HCT116 (cell line): ENCODE results near the gene CLCA2. TPM values are rescaled to one million over a fixed set of nuclear protein-coding genes. Genes with fewer than 3 reads are reported as not detected.

Source experiments
- ATAC-seq: fragments of 200-7000 bp; cut with Tn5 transposase; 2 replicates; pipeline ENCODE4 v1.9.1; 2020; ENCODE audit warnings: mild to moderate bottlenecking, moderate library complexity
- BruUV-seq: library from RNA; stranded (reverse); fragments of 400-500 nt; replicated peaks from 2 replicates; lab custom pipeline; 2021; lab: Mats Ljungman, UMichigan
- CTCF ChIA-PET: fragments of 300-600 bp; sonication (Branson Sonifier 250); formaldehyde crosslinking; loops from one replicate; lab custom pipeline; 2021; ENCODE audit warnings: antibody characterized with exemption; lab: Charles Lee
- POLR2A ChIA-PET: fragments of 300-600, 350-600 bp; sonication (Branson Sonifier 250); formaldehyde crosslinking; loops from one replicate; lab custom pipeline; 2021; ENCODE audit warnings: antibody characterized with exemption; lab: Charles Lee
- RAD21 ChIA-PET, 2 experiments: fragments of 300-600 bp; sonication (Branson Sonifier 250); formaldehyde crosslinking; loops; one replicate each; lab custom pipeline; 2023; ENCODE audit warnings: low total read pairs in 2 of 2; ENCODE audit not compliant: uncharacterized antibody in 2 of 2, unreplicated experiment in 2 of 2, low non-redundant PET in 1 of 2; lab: Charles Lee
- DNase-seq: peaks from one replicate; pipeline ENCODE4 v3.0.0-alpha.2; 2010; ENCODE audit warnings: low read depth, low spot score
- H2AFZ ChIP-seq: fragments of 200-600 bp; shearing (Covaris generic), sonication (generic); 2 replicates; pipeline ENCODE4 v1.6.1; 2017; ENCODE audit warnings: low read depth, mixed run types, mixed read lengths, antibody characterized with exemption, low read length; ENCODE audit not compliant: poor library complexity, severe bottlenecking
- H3K27ac ChIP-seq: 2 replicates; pipeline ENCODE4 v1.5.1; 2012; ENCODE audit warnings: low read depth, low read length
- H3K27me3 ChIP-seq: fragments of 200-600 bp; sonication (generic); 2 replicates; pipeline ENCODE4 v1.6.1; 2016; ENCODE audit warnings: mixed run types, low read length, mixed read lengths; ENCODE audit not compliant: insufficient read depth
- H3K36me3 ChIP-seq, 2 experiments: fragments of 200-500 bp in 1 of 2; fragments of 200-600 bp in 1 of 2; sonication (Bioruptor generic) in 1 of 2; sonication (generic) in 1 of 2; 2 replicates each; pipeline versions ENCODE4 v1.5.1 to v1.6.1; 2014 to 2016; ENCODE audit warnings: low read length in 2 of 2, inconsistent platforms in 1 of 2, mixed read lengths in 1 of 2, mixed run types in 1 of 2; ENCODE audit not compliant: insufficient read depth in 2 of 2, control insufficient read depth in 1 of 2
- H3K4me1 ChIP-seq, 2 experiments: fragments of 200-600 bp in 1 of 2; sonication (generic) in 1 of 2; 2 replicates each; pipeline versions ENCODE4 v1.5.1 to v1.6.1; 2012 to 2017; ENCODE audit warnings: low read length in 2 of 2, inconsistent platforms in 1 of 2, mild to moderate bottlenecking in 1 of 2, mixed read lengths in 1 of 2, mixed run types in 1 of 2, moderate library complexity in 1 of 2; ENCODE audit not compliant: insufficient read depth in 2 of 2, control insufficient read depth in 1 of 2
- H3K4me2 ChIP-seq: fragments of 200-600 bp; sonication (generic); 2 replicates; pipeline ENCODE4 v1.6.1; 2017; ENCODE audit warnings: mixed run types, low read length, mixed read lengths
- H3K4me3 ChIP-seq, 2 experiments: fragments of 200-600 bp in 1 of 2; sonication (generic) in 1 of 2; replicated peaks in 1 of 2; 2 replicates each; pipeline ENCODE4 v1.5.1; 2011 to 2016; ENCODE audit warnings: low read length in 2 of 2, control low read depth in 1 of 2, low read depth in 1 of 2, mild to moderate bottlenecking in 1 of 2, mixed read lengths in 1 of 2, mixed run types in 1 of 2
- H3K79me2 ChIP-seq: fragments of 200-600 bp; sonication (generic); 2 replicates; pipeline ENCODE4 v1.6.1; 2017; ENCODE audit warnings: mild to moderate bottlenecking, mixed run types, low read length, moderate library complexity, mixed read lengths; ENCODE audit not compliant: insufficient read depth
- H3K9ac ChIP-seq: fragments of 200-600 bp; sonication (generic); 2 replicates; pipeline ENCODE4 v1.6.1; 2016; ENCODE audit warnings: low read length, mixed read lengths
- H3K9me2 ChIP-seq: fragments of 200-600 bp; sonication (generic), shearing (Covaris generic); 2 replicates; pipeline ENCODE4 v1.6.1; 2017; ENCODE audit warnings: mixed run types, mild to moderate bottlenecking, moderate library complexity; ENCODE audit not compliant: insufficient read depth
- H3K9me3 ChIP-seq, 2 experiments: fragments of 200-500 bp in 1 of 2; fragments of 200-600 bp in 1 of 2; sonication (Bioruptor generic) in 1 of 2; sonication (generic) in 1 of 2; 2 replicates each; pipeline ENCODE4 v1.6.1; 2014 to 2017; ENCODE audit warnings: low read length in 2 of 2, mixed read lengths in 2 of 2, inconsistent platforms in 1 of 2, low read depth in 1 of 2, mild to moderate bottlenecking in 1 of 2, mixed run types in 1 of 2, moderate library complexity in 1 of 2; ENCODE audit not compliant: control insufficient read depth in 1 of 2, insufficient read depth in 1 of 2
- H4K20me1 ChIP-seq: fragments of 200-600 bp; sonication (generic), shearing (Covaris generic); 2 replicates; pipeline ENCODE4 v1.6.1; 2017; ENCODE audit warnings: mixed run types, mild to moderate bottlenecking, moderate library complexity; ENCODE audit not compliant: insufficient read depth
- CBX3 ChIP-seq: IDR thresholded peaks from 2 replicates; pipeline ENCODE4 v1.6.1; 2012; ENCODE audit warnings: low read depth
- CTCF ChIP-seq, 3 experiments: fragments of 200-600 bp in 1 of 3; sonication (generic) in 1 of 3; IDR thresholded peaks in 2 of 3; conservative IDR thresholded peaks in 1 of 3; 2 replicates each; pipeline ENCODE4 v1.5.1; 2012 to 2017; ENCODE audit warnings: low read depth in 2 of 3, low read length in 2 of 3, antibody characterized with exemption in 1 of 3, borderline replicate concordance in 1 of 3, control low read depth in 1 of 3, mild to moderate bottlenecking in 1 of 3, mixed read lengths in 1 of 3, mixed run types in 1 of 3, moderate library complexity in 1 of 3; ENCODE audit not compliant: insufficient read depth in 1 of 3
- EZH2phosphoT487 ChIP-seq: fragments of 200-600 bp; IDR thresholded peaks from 2 replicates; pipeline ENCODE4 v1.6.1; 2018; ENCODE audit warnings: antibody characterized with exemption, borderline replicate concordance
- SP1 ChIP-seq: IDR thresholded peaks from 2 replicates; pipeline ENCODE4 v1.6.1; 2012; ENCODE audit warnings: low read depth
- SRF ChIP-seq: IDR thresholded peaks from 2 replicates; pipeline ENCODE4 v1.6.1; 2012; ENCODE audit warnings: low read depth
- YY1 ChIP-seq: IDR thresholded peaks from 2 replicates; pipeline ENCODE4 v1.6.1; 2011; ENCODE audit warnings: low read length, low read depth, moderate library complexity, mild to moderate bottlenecking; ENCODE audit not compliant: insufficient replicate concordance; ENCODE audit errors: extremely low read depth
- ZFX ChIP-seq: fragments of 450-650 bp; IDR thresholded peaks from 2 replicates; pipeline ENCODE4 v1.6.1; 2017
- intact Hi-C: fragments of 100-400 bp; cut with micrococcal nuclease; formaldehyde crosslinking; loops from 2 replicates; pipeline ENCODE4 v1.10.0; 2022
- total RNA-seq: library from RNA; stranded (reverse); gene quantifications from one replicate; pipeline ENCODE4 v1.2.1, GENCODE V29; 2021; ENCODE audit not compliant: unreplicated experiment
- TF ChIP-seq, protein P1 (sequence below): IDR thresholded peaks from 2 replicates; pipeline ENCODE4 v1.6.1; 2011; ENCODE audit warnings: mild to moderate bottlenecking, low read length, moderate library complexity; ENCODE audit not compliant: insufficient replicate concordance; ENCODE audit errors: extremely low read depth
- TF ChIP-seq, protein P2 (sequence below): IDR thresholded peaks from 2 replicates; pipeline ENCODE4 v1.6.1; 2012; ENCODE audit warnings: low read depth

CLCA2 gene
- total RNA-seq, 1 experiment from 2014 or later = not detected

DNA sequence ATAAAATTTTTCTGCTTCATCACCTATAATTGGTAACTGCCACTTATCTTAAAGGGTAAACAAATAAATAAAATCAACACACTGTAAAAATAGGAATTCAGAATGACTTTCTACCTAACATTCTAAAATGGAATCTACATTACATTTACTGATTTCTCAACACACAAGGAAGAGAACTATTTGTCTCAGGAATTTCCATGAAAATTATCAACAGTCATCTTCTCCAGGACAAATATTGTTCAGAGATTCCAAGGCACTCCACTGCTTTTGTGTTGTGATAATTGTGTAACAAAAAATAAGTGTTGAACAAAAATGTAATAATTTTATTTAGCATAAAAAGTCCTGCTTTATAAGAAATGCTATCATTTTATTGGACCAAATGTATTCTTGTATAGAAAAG lies 35.2 kb upstream of the CLCA2 start:
- H3K4me3 ChIP-seq = no peak overlapping the region
- TF ChIP-seq SP1 (no peak), YY1 (no peak), EZH2phosphoT487 (no peak), CBX3 (no peak), ZFX (no peak), SRF (no peak), CTCF (IDR thresholded peaks at IDR 0.05 in 2 of 3, conservative IDR thresholded peaks at IDR 0.05 in 1 of 3; ENCODE audit: borderline replicate concordance in 1 of 3, insufficient read depth in 1 of 3, low read depth in 2 of 3, low read length in 2 of 3) (no peak)
- TF ChIP-seq, protein P1, sequence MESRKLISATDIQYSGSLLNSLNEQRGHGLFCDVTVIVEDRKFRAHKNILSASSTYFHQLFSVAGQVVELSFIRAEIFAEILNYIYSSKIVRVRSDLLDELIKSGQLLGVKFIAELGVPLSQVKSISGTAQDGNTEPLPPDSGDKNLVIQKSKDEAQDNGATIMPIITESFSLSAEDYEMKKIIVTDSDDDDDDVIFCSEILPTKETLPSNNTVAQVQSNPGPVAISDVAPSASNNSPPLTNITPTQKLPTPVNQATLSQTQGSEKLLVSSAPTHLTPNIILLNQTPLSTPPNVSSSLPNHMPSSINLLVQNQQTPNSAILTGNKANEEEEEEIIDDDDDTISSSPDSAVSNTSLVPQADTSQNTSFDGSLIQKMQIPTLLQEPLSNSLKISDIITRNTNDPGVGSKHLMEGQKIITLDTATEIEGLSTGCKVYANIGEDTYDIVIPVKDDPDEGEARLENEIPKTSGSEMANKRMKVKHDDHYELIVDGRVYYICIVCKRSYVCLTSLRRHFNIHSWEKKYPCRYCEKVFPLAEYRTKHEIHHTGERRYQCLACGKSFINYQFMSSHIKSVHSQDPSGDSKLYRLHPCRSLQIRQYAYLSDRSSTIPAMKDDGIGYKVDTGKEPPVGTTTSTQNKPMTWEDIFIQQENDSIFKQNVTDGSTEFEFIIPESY = no peak
- TF ChIP-seq, protein P2, sequence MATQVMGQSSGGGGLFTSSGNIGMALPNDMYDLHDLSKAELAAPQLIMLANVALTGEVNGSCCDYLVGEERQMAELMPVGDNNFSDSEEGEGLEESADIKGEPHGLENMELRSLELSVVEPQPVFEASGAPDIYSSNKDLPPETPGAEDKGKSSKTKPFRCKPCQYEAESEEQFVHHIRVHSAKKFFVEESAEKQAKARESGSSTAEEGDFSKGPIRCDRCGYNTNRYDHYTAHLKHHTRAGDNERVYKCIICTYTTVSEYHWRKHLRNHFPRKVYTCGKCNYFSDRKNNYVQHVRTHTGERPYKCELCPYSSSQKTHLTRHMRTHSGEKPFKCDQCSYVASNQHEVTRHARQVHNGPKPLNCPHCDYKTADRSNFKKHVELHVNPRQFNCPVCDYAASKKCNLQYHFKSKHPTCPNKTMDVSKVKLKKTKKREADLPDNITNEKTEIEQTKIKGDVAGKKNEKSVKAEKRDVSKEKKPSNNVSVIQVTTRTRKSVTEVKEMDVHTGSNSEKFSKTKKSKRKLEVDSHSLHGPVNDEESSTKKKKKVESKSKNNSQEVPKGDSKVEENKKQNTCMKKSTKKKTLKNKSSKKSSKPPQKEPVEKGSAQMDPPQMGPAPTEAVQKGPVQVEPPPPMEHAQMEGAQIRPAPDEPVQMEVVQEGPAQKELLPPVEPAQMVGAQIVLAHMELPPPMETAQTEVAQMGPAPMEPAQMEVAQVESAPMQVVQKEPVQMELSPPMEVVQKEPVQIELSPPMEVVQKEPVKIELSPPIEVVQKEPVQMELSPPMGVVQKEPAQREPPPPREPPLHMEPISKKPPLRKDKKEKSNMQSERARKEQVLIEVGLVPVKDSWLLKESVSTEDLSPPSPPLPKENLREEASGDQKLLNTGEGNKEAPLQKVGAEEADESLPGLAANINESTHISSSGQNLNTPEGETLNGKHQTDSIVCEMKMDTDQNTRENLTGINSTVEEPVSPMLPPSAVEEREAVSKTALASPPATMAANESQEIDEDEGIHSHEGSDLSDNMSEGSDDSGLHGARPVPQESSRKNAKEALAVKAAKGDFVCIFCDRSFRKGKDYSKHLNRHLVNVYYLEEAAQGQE = no peak
- TF ChIP-seq, all 23 proteins: peak for 0
- H2AFZ ChIP-seq = no peak overlapping the region
- no peak overlapping the region for H3K4me2 ChIP-seq
- H3K27me3 ChIP-seq = no peaks in the 10 kb centered on the region
- no peaks in the 10 kb centered on the region for H3K4me1 ChIP-seq
- H3K9me3 ChIP-seq = no peaks in the 10 kb centered on the region
- intact Hi-C loops = loop anchor here (10.0 kb wide), 1 partner anchor 696 kb away; no protein-coding TSS in a partner anchor
- H3K36me3 ChIP-seq = no peaks in the 10 kb centered on the region
- no peaks in the 10 kb centered on the region for H3K9me2 ChIP-seq
- no peak for DNase-seq
- CTCF ChIA-PET = no interaction called here
- no peak overlapping the region for H3K27ac ChIP-seq
- no peak overlapping the region for H3K9ac ChIP-seq
- POLR2A ChIA-PET = no interaction called here
- no peaks in the 10 kb centered on the region for H4K20me1 ChIP-seq
- RAD21 ChIA-PET = no interaction called here
- H3K79me2 ChIP-seq = peaks cover 18% of the 10 kb centered on the region
- no TSS peak for BruUV-seq
- no peak for ATAC-seq
